ENCODE measurements around the gene ZSCAN18. TPM values are rescaled to one million over a fixed set of nuclear protein-coding genes. Genes with fewer than 3 reads are reported as not detected.

Gene ZSCAN18
- total RNA-seq, 1 donor from 2014 or later = 9.4 TPM

DNA sequence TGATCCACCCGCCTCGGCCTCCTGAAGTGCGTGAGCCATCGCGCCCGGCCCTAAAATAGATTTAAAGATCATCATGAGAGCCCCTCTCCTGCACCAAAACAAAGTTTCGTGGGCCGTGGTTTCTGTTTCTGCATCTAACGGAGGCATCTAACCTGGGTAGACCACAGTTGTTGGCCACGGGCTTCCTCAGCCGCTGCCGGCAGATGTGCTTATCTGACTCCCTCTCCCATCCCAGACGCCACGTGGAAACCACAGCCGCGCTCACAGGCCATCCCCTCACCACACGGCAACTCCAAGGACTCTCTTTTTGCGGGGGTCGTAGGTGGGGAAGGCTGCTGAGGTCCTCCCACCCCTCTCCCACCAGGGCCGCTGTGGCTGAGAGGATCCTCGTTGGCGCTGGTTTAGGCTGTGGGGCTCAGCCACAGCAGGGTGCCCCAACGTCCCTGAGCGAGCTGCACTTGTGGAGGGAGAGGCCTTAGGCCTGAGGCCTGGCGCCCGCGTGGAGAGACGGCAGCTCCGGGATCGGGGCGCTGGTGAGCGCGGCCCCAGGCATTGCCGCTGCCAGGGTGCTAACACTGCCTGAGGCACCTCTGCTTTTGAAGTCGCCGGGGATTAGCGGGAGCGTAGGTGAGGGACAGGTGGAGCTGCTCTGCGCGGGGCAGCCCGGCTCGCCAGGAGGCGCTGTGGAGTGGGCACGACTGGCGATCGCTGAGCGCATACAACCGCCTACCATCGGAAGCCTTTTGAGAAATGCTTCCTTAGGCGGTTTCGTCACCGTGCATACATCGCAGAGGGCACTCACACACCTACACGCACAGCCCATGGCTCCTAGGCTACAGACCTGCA, 55.3 kb downstream of the ZSCAN18 start:
- no peak for ATAC-seq

GRCh38 chr19:58040751-58041525, 57.1 kb downstream of the ZSCAN18 start:
- no peak for ATAC-seq

DNA sequence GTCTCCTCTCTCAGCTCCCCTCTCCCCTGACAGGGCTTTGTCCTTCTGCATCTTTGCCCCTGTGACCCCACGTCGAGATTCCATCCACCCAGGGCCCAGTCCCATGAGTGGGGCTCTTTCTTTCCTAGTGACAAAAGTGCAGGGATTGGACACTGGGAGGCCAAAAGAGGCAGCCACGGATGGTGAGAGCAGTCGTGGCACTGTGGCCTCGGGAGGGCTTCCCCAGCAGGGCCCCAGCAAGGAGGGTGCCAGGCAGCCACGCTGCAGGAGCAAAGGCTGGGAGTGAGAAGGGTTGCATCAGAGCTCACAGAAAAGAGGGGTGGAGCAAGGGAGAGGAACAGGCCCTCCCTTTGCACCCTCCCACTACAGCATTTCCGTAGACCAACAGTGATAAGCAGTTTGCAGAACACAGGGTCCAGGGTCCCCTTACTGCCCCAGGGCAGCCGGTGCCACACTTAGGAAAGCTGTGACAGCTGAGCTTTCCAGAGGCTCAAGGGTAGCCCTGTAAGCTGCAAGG, 59.3 kb downstream of the ZSCAN18 start:
- no peak for ATAC-seq

- ATAC-seq = no peak
Observed at GRCh38 chr19:58037927-58038687, 59.9 kb downstream of the ZSCAN18 start.

GRCh38 chr19:58035863-58036262, 62.2 kb downstream of the ZSCAN18 start:
- ATAC-seq = no peak

- no peak for ATAC-seq
Observed at GRCh38 chr19:58034477-58034793, 63.6 kb downstream of the ZSCAN18 start.

Other genes with a start within 250 kb of the ZSCAN18 start
- gene ZNF587, start 248.4 kb downstream of the ZSCAN18 start, total RNA-seq = 16.3 TPM
- 6.5 TPM for gene ZNF814, start 209.2 kb downstream of the ZSCAN18 start, total RNA-seq
- gene ZNF417, start 181.6 kb downstream of the ZSCAN18 start, total RNA-seq = 5.7 TPM
- gene ZNF418, start 162.8 kb downstream of the ZSCAN18 start, total RNA-seq = 0.76 TPM
- gene ZNF256, start 150.5 kb downstream of the ZSCAN18 start, total RNA-seq = 2.6 TPM
- gene C19orf18, start 123.7 kb downstream of the ZSCAN18 start, total RNA-seq = 0.48 TPM
- gene ZNF606, start 95.4 kb downstream of the ZSCAN18 start, total RNA-seq = 5.4 TPM
- gene ZSCAN1, start 64.2 kb downstream of the ZSCAN18 start, total RNA-seq = not detected
- 0.68 TPM for gene ZNF135, start 38.9 kb downstream of the ZSCAN18 start, total RNA-seq
- 2.9 TPM for gene ZNF329, start 52.6 kb upstream of the ZSCAN18 start, total RNA-seq
- 19.5 TPM for gene ZNF274, start 84.8 kb upstream of the ZSCAN18 start, total RNA-seq
- gene ZNF544, start 130.7 kb upstream of the ZSCAN18 start, total RNA-seq = 20.0 TPM
- 2.9 TPM for gene ZNF8, start 180.7 kb upstream of the ZSCAN18 start, total RNA-seq
- 18.6 TPM for gene ERVK3-1, start 207.1 kb upstream of the ZSCAN18 start, total RNA-seq
- 2.5 TPM for gene ZSCAN22, start 228.8 kb upstream of the ZSCAN18 start, total RNA-seq

All from esophagus mucosa (tissue), 1 donor.